ENCODE results near the gene XRN1.
"Not testable (repeated sequence)": the region's sequence is repeated elsewhere in the genome, so short reads cannot be mapped to it uniquely, and the experiment has no call there.

XRN1 gene

DNA sequence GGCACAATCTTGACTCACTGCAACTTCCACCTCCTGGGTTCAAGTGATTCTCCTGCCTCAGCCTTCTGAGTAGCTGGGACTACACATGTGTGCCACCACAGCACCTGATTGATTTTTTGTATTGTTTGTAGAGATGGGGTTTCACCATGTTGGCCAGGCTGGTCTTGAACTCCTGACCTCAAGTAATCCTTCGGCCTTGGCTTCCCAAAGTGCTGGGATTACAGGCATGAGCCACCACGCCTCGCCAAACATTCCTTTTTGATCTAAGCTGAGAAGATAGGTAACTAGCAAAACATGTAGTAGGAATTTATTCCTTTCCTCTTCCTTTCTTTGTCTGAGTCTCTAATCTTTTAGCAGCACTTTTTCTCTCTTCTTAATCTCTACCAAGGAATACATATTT is 95.1 kb downstream of the XRN1 start:
- H3K4me1 ChIP-seq (ENCODE audit: insufficient read depth, low read length); H3K4me3 ChIP-seq (ENCODE audit: low read length); H3K27me3 ChIP-seq (ENCODE audit: insufficient read depth, low read length); H2AFZ ChIP-seq (ENCODE audit: low read depth, low read length): not testable (repeated sequence)
- peaks cover 75% of the 10 kb centered on the region for H3K36me3 ChIP-seq (ENCODE audit: insufficient read depth, low read length)
- peaks cover 10% of the 10 kb centered on the region for H3K9me3 ChIP-seq (ENCODE audit: low read length)

DNA sequence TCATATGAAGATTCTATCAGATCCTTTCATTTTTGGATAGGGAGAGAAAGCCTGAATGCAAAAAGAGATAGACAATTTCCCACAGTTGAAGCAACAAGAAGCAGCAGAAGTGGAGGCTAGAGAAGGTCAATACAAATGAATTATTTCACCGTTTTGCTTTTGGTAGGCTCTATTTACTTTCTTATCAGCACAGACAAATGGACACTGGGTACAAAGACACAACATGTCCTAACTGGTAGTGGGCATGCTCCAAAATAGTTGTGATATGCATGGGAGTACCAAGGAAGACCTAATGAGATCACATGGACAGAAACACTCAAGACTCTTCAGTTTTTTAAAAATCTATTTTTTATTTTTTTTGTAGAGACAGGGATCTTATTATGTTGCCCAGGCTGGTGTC is 99.4 kb downstream of the XRN1 start:
- Histone ChIP-seq H3K36me3 (ENCODE audit: insufficient read depth, low read length) (peaks cover 46% of the 10 kb centered on the region), H3K27me3 (ENCODE audit: insufficient read depth, low read length) (no peaks in the 10 kb centered on the region), H3K9me3 (ENCODE audit: low read length) (peaks cover 5% of the 10 kb centered on the region), H2AFZ (ENCODE audit: low read depth, low read length) (no peak overlapping the region), H3K4me1 (ENCODE audit: insufficient read depth, low read length) (no peaks in the 10 kb centered on the region), H3K4me3 (ENCODE audit: low read length) (no peak overlapping the region)

DNA sequence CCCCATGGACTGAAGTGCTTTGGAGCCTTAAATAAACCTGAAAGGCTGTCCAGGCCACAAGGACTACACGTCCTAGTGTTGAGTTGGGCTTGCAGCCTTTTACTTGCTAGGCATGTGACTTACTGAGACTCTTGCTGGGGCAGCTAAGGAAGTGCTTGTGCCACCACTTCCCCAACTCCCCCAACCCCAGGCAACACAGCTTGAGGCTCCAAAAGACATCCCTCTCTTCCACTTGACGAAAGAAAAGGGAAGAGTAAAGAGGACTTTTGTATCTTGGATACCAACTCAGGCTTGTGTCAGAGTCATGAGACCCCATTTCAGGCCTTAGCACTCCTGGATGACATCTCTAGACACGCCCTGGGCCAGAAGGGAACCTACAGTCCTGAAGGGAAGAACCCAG is 109.8 kb downstream of the XRN1 start:
- no peaks in the 10 kb centered on the region for H3K4me1 ChIP-seq (ENCODE audit: insufficient read depth, low read length)
- H3K4me3 ChIP-seq (ENCODE audit: low read length), result no peak overlapping the region
- peaks cover 25% of the 10 kb centered on the region for H3K36me3 ChIP-seq (ENCODE audit: insufficient read depth, low read length)
- no peak overlapping the region for H2AFZ ChIP-seq (ENCODE audit: low read depth, low read length)
- H3K9me3 ChIP-seq (ENCODE audit: low read length), result peaks cover 4% of the 10 kb centered on the region
- H3K27me3 ChIP-seq (ENCODE audit: insufficient read depth, low read length), result no peaks in the 10 kb centered on the region

DNA sequence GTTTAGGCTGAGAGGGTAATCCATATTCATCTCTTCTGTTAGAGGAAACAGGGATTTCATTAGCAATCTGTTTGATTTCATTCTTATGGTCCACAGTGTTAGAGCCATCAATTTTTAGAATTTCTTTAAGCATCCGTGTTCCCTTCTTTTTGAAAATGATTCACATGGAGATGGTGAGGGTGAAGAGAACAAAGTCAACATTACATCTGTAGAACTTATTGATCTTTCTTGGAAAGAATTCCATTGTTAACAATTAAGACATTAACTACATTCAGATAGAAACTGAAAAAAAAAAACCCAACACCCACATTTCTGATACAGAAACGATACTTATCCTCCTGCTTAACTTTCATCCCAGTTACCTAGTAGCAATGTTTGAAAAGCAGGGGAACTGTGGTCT is 115.4 kb downstream of the XRN1 start:
- Histone ChIP-seq H2AFZ (ENCODE audit: low read depth, low read length) (no peak overlapping the region), H3K36me3 (ENCODE audit: insufficient read depth, low read length) (peaks cover 41% of the 10 kb centered on the region), H3K4me3 (ENCODE audit: low read length) (no peak overlapping the region), H3K4me1 (ENCODE audit: insufficient read depth, low read length) (no peaks in the 10 kb centered on the region), H3K27me3 (ENCODE audit: insufficient read depth, low read length) (no peaks in the 10 kb centered on the region), H3K9me3 (ENCODE audit: low read length) (no peaks in the 10 kb centered on the region)

DNA sequence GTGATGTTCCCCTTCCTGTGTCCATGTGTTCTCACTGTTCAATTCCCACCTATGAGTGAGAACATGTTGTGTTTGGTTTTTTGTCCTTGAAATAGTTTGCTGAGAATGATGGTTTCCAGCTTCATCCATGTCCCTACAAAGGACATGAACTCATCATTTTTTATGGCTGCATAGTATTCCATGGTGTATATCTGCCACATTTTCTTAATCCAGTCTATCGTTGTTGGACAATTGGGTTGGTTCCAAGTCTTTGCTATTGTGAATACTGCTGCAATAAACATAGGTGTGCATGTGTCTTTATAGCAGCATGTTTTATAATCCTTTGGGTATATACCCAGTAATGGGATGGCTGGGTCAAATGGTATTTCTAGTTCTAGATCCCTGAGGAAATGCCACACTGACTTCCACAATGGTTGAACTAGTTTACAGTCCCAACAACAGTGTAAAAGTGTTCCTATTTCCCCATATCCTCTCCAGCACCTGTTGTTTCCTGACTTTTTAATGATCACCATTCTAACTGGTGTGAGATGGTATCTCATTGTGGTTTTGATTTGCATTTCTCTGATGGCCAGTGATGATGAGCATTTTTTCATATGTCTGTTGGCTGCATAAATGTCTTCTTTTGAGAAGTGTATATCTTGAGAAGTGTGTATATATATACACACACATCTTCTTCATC is 123.4 kb downstream of the XRN1 start:
- peaks cover 18% of the 10 kb centered on the region for H3K36me3 ChIP-seq (ENCODE audit: insufficient read depth, low read length)
- not testable (repeated sequence) for H3K9me3 ChIP-seq (ENCODE audit: low read length); H3K4me3 ChIP-seq (ENCODE audit: low read length); H2AFZ ChIP-seq (ENCODE audit: low read depth, low read length); H3K4me1 ChIP-seq (ENCODE audit: insufficient read depth, low read length); H3K27me3 ChIP-seq (ENCODE audit: insufficient read depth, low read length)

DNA sequence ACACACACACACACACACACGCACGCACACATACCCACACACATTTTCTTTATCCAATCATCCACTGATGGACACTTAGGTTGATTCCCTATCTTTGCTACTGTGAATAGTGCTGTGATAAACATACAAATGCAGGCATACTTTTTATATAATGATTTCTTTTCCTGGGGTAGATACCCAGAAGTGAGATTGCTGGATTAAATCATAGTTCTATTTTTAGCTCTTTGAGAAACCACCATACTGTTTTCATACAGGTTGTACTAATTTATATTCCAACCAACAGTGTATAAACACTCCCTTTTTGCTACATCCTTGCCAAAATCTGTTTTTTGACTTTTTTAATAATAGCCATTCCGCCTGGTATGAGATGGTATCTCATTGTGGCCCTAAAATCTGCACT is 127.9 kb downstream of the XRN1 start:
- Histone ChIP-seq H3K9me3 (ENCODE audit: low read length) (no peaks in the 10 kb centered on the region), H3K36me3 (ENCODE audit: insufficient read depth, low read length) (peaks cover 17% of the 10 kb centered on the region), H3K4me1 (ENCODE audit: insufficient read depth, low read length) (no peaks in the 10 kb centered on the region), H3K27me3 (ENCODE audit: insufficient read depth, low read length) (no peaks in the 10 kb centered on the region), H3K4me3 (ENCODE audit: low read length) (no peak overlapping the region), H2AFZ (ENCODE audit: low read depth, low read length) (no peak overlapping the region)

DNA sequence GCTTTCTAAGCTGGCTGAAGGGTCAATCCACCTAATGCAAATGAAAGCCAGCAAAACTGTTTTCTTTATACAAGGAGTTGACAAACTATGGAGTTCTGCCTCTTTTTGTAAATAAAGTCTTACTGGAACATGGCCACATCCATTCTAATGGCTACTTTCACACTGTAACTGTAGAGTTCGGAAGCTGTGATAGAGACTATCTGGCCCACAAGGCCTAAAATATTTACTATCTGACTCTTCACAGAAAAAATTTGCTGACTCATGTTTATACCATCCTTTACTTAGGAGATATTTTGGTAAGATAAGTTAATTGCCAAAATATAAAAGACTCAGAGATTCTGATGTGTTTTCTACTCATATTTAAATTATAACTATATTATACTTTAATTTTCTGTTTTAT is 128.7 kb downstream of the XRN1 start:
- no peaks in the 10 kb centered on the region for H3K4me1 ChIP-seq (ENCODE audit: insufficient read depth, low read length)
- H3K4me3 ChIP-seq (ENCODE audit: low read length), result no peak overlapping the region
- no peak overlapping the region for H2AFZ ChIP-seq (ENCODE audit: low read depth, low read length)
- H3K9me3 ChIP-seq (ENCODE audit: low read length), result no peaks in the 10 kb centered on the region
- H3K36me3 ChIP-seq (ENCODE audit: insufficient read depth, low read length), result peaks cover 18% of the 10 kb centered on the region
- no peaks in the 10 kb centered on the region for H3K27me3 ChIP-seq (ENCODE audit: insufficient read depth, low read length)

DNA sequence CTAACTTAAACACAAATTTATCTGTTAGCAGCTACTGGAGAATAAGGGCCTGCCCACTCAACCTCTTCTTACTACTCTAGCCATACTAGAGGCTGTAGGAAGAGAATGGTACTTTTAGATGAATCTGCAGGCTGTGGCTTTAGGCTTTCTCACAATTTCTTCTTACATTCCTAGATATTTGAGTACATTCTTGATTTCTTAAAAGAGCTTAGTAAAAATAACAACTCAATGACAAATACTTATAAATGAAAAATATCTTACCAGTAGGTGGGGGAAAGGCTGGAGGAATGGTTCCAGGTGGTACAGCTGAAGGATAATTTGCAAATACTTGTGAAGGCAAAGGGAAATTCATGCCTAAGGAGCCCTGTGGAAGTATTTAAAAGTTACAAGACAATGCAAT is 129.5 kb downstream of the XRN1 start:
- Histone ChIP-seq H3K4me1 (ENCODE audit: insufficient read depth, low read length) (no peaks in the 10 kb centered on the region), H3K27me3 (ENCODE audit: insufficient read depth, low read length) (no peaks in the 10 kb centered on the region), H3K9me3 (ENCODE audit: low read length) (no peaks in the 10 kb centered on the region), H2AFZ (ENCODE audit: low read depth, low read length) (no peak overlapping the region), H3K36me3 (ENCODE audit: insufficient read depth, low read length) (peaks cover 21% of the 10 kb centered on the region), H3K4me3 (ENCODE audit: low read length) (no peak overlapping the region)

DNA sequence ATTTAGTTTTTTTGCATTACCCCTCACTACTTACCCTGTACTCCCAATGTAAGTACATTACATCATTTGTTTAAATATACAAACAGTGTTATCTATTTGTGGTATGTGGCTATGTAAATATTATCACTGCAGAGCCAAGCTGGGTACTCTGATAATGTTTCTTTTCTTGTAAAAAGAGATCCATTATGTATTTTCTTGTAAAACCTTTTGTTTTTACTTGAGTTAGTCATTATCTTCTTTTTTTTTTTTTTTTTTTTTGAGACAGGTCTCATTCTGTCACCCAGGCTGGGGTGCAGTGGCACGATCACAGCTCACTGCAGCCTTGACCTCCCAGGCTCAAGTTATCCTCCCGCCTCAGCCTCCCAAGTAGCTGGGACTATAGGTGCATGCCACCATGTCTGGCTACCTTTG is 131.9 kb downstream of the XRN1 start:
- H3K27me3 ChIP-seq (ENCODE audit: insufficient read depth, low read length); H3K9me3 ChIP-seq (ENCODE audit: low read length); H3K4me1 ChIP-seq (ENCODE audit: insufficient read depth, low read length); H2AFZ ChIP-seq (ENCODE audit: low read depth, low read length); H3K4me3 ChIP-seq (ENCODE audit: low read length): not testable (repeated sequence)
- peaks cover 29% of the 10 kb centered on the region for H3K36me3 ChIP-seq (ENCODE audit: insufficient read depth, low read length)

DNA sequence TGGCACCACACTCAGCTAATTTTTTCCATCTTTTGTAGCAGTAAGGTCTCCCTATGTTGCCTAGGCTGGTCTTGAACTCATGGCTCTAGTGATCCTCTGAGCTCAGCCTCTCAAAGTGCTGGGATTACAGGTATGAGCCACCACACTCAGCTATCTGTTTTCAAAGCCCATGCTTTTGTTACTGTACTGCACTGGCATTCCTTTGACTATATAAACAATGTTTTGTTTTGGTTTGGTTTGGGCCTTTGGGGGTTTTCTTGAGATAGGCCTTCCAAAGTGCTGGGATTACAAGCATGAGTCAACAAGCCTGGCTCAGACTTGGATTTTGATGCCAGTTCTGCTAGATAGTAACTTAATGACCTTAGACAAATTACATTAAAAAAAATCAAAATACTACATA is 132.8 kb downstream of the XRN1 start:
- Histone ChIP-seq H2AFZ (ENCODE audit: low read depth, low read length) (no peak overlapping the region), H3K36me3 (ENCODE audit: insufficient read depth, low read length) (peaks cover 31% of the 10 kb centered on the region), H3K9me3 (ENCODE audit: low read length) (no peaks in the 10 kb centered on the region)

DNA sequence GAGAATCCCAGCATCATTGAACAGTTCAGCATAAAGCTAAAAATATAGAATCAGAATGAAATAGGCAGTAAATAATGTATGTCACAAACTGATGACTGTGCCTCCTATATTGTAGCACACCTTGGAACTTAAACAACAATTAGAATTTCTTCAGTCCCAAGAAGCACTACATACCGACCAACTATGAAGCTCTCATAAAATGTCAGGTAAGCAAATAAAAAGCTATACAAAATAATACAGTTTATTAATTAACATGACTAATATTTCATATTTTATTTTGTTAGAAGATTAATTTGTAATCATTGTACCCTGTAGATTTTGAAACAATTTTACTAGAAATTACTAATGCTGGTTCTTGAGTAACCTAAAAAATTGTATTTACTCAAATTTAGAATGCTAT is 137.4 kb downstream of the XRN1 start:
- H3K4me1 ChIP-seq (ENCODE audit: insufficient read depth, low read length), result no peaks in the 10 kb centered on the region
- H3K9me3 ChIP-seq (ENCODE audit: low read length), result no peaks in the 10 kb centered on the region
- no peak overlapping the region for H2AFZ ChIP-seq (ENCODE audit: low read depth, low read length)
- no peaks in the 10 kb centered on the region for H3K27me3 ChIP-seq (ENCODE audit: insufficient read depth, low read length)
- peaks cover 22% of the 10 kb centered on the region for H3K36me3 ChIP-seq (ENCODE audit: insufficient read depth, low read length)
- no peak overlapping the region for H3K4me3 ChIP-seq (ENCODE audit: low read length)

More for the DNA sequence above, 132.8 kb downstream of the XRN1 start:
- Histone ChIP-seq H3K4me3 (ENCODE audit: low read length) (no peak overlapping the region), H3K4me1 (ENCODE audit: insufficient read depth, low read length) (no peaks in the 10 kb centered on the region), H3K27me3 (ENCODE audit: insufficient read depth, low read length) (no peaks in the 10 kb centered on the region)

DNA sequence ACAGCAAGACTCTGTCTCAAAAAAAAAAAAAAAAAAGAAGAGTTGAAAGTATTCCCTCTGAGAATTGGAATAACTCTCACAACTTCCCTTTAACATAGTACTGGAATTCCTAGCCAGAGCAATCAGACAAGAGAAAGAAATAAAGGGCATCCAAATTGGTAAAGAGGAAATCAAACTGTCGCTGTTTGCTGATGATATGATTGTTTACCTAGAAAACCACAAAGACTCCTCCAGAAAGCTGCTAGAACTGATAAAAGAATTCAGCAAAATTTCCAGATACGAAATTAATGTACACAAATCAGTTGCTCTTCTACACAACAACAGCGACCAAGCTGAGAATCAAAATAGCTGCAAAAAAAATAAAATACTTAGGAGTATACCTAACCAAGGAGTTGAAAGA is 145.0 kb downstream of the XRN1 start:
- H3K4me1 ChIP-seq (ENCODE audit: insufficient read depth, low read length); H3K4me3 ChIP-seq (ENCODE audit: low read length); H3K27me3 ChIP-seq (ENCODE audit: insufficient read depth, low read length); H3K36me3 ChIP-seq (ENCODE audit: insufficient read depth, low read length); H3K9me3 ChIP-seq (ENCODE audit: low read length); H2AFZ ChIP-seq (ENCODE audit: low read depth, low read length): not testable (repeated sequence)

DNA sequence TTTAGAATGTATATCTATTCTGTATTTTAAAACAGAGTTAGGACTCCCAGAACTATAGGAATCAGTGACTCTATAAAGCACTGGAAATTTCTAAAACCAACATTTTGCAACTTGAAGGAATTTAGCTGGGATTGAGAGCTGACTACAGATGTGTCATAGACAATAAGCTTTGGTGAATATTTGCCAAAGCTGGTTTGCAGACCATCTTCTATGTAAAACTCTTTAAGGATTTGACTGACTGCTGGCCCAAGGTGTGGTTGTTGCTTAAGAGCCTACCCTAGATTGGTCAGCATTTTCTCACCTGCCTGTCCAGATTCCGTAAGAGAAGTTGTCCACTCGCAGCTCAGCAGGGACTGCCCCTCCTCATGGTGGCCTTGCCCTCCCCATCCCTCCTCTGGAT is 149.2 kb downstream of the XRN1 start:
- H3K36me3 ChIP-seq (ENCODE audit: insufficient read depth, low read length), result no peaks in the 10 kb centered on the region
- H2AFZ ChIP-seq (ENCODE audit: low read depth, low read length), result no peak overlapping the region
- H3K4me1 ChIP-seq (ENCODE audit: insufficient read depth, low read length), result no peaks in the 10 kb centered on the region
- no peaks in the 10 kb centered on the region for H3K27me3 ChIP-seq (ENCODE audit: insufficient read depth, low read length)
- H3K9me3 ChIP-seq (ENCODE audit: low read length), result peaks cover 3% of the 10 kb centered on the region
- H3K4me3 ChIP-seq (ENCODE audit: low read length), result no peak overlapping the region

DNA sequence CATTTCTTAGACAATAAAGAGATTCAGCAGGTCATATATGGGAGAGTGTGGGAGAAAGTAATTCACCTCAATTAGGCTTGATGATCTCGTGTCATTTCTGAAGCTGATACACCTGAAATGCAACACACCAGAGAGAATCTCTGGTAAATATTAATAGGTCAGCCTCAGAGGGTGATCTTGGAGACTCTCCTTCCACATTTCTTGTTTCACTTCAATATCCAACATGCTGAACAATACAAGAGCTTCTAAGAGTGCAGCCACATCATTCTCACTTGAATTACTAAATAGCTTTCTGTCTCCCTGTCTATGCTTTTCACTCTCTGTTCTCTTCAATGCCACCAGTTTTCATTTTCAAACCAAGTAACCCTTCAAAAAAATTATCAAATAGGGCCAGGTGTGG is 151.3 kb downstream of the XRN1 start:
- Histone ChIP-seq H2AFZ (ENCODE audit: low read depth, low read length) (no peak overlapping the region), H3K27me3 (ENCODE audit: insufficient read depth, low read length) (no peaks in the 10 kb centered on the region), H3K4me3 (ENCODE audit: low read length) (no peak overlapping the region), H3K9me3 (ENCODE audit: low read length) (peaks cover 3% of the 10 kb centered on the region), H3K4me1 (ENCODE audit: insufficient read depth, low read length) (no peaks in the 10 kb centered on the region), H3K36me3 (ENCODE audit: insufficient read depth, low read length) (no peaks in the 10 kb centered on the region)
